Vagina (tissue), 2 donors: ENCODE measurements around the gene LSM14A.

Experiments used
- POLR2A ChIP-seq, 2 donors: fragments of 450-650 bp; IDR thresholded peaks; one replicate each; pipeline ENCODE4 v1.6.1; 2017; ENCODE audit warnings: antibody characterized with exemption in 2 of 2, mild to moderate bottlenecking in 2 of 2, moderate library complexity in 2 of 2
- POLR2AphosphoS5 ChIP-seq, 2 donors: sonication (generic); formaldehyde crosslinking; IDR thresholded peaks; one replicate each; pipeline ENCODE4 v1.9.0; 2017; ENCODE audit warnings: antibody characterized with exemption in 2 of 2, mild to moderate bottlenecking in 2 of 2, low read depth in 1 of 2; ENCODE audit not compliant: insufficient read depth in 1 of 2
- TF ChIP-seq, protein P1 (sequence below), 3 experiments: fragments of 450-650 bp in 2 of 3; fragments of 200-600 bp in 1 of 3; sonication (generic) in 1 of 3; IDR thresholded peaks; one replicate each; pipeline ENCODE4 v1.5.1; 2017 to 2019; ENCODE audit warnings: antibody characterized with exemption in 3 of 3, mild to moderate bottlenecking in 2 of 3, moderate library complexity in 2 of 3

DNA sequence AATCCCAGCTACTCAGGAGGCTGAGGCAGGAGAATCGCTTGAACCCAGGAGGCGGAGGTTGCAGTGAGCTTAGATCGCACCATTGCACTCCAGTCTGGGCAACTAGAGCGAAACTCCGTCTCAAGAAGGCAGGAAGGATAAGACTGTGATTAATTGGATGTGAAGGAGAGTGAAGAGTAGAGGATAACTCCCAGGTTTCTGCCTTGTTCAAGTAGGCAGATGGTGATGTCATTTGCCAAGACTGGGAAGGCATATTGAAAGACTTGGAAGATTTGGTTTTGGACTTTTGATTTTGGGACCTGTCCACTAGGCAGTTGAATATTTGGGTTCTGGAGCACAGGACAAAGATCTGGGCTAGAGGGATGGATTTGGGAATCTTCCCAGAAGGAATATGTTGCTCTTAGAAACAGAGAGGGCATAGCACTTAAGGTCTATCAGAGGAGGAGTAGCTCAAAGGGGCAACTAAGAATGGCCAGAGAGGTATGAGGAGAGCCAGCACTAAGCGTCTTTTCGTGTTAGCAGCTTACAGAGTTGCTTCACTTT lies 102.1 kb downstream of the LSM14A start:
- no peak for TF ChIP-seq POLR2A (IDR thresholded peaks at IDR 0.05)
- TF ChIP-seq, protein P1, sequence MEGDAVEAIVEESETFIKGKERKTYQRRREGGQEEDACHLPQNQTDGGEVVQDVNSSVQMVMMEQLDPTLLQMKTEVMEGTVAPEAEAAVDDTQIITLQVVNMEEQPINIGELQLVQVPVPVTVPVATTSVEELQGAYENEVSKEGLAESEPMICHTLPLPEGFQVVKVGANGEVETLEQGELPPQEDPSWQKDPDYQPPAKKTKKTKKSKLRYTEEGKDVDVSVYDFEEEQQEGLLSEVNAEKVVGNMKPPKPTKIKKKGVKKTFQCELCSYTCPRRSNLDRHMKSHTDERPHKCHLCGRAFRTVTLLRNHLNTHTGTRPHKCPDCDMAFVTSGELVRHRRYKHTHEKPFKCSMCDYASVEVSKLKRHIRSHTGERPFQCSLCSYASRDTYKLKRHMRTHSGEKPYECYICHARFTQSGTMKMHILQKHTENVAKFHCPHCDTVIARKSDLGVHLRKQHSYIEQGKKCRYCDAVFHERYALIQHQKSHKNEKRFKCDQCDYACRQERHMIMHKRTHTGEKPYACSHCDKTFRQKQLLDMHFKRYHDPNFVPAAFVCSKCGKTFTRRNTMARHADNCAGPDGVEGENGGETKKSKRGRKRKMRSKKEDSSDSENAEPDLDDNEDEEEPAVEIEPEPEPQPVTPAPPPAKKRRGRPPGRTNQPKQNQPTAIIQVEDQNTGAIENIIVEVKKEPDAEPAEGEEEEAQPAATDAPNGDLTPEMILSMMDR (IDR thresholded peaks at IDR 0.05), result no peak
- no peak for TF ChIP-seq POLR2AphosphoS5 (IDR thresholded peaks at IDR 0.05; ENCODE audit: insufficient read depth in 1 of 2, low read depth in 1 of 2)
